Hepatocyte (in vitro differentiated cells): ENCODE measurements around the gene ELOA. TPM values are rescaled to one million over a fixed set of nuclear protein-coding genes. Genes with fewer than 3 reads are reported as not detected.

Experiments used
- DNase-seq: peaks from one replicate; pipeline ENCODE4 v3.0.0-alpha.2; 2016; ENCODE audit warnings: low spot score
- H2AFZ ChIP-seq: fragments of 200-600 bp; sonication (generic); 2 replicates; pipeline ENCODE4 v1.6.0; 2016; ENCODE audit warnings: antibody characterized with exemption, mild to moderate bottlenecking
- H3K27ac ChIP-seq: fragments of 200-600 bp; sonication (generic); 2 replicates; pipeline ENCODE4 v1.5.1; 2016; ENCODE audit warnings: mild to moderate bottlenecking
- H3K27me3 ChIP-seq: fragments of 200-600 bp; sonication (generic); 2 replicates; pipeline ENCODE4 v1.6.1; 2016
- H3K36me3 ChIP-seq: fragments of 200-600 bp; sonication (generic); replicated peaks from 2 replicates; pipeline ENCODE4 v1.5.1; 2016; ENCODE audit warnings: low read depth; ENCODE audit not compliant: insufficient read depth
- H3K4me1 ChIP-seq: fragments of 200-600 bp; sonication (generic); 2 replicates; pipeline ENCODE4 v1.5.1; 2016; ENCODE audit warnings: mild to moderate bottlenecking, moderate library complexity; ENCODE audit not compliant: insufficient read depth
- H3K4me2 ChIP-seq: fragments of 200-600 bp; sonication (generic); 2 replicates; pipeline ENCODE4 v1.6.0; 2016
- H3K4me3 ChIP-seq: fragments of 200-600 bp; sonication (generic); 2 replicates; pipeline ENCODE4 v1.5.1; 2016; ENCODE audit warnings: mild to moderate bottlenecking
- H3K79me2 ChIP-seq: fragments of 200-600 bp; sonication (generic); 2 replicates; pipeline ENCODE4 v1.6.0; 2017; ENCODE audit warnings: mild to moderate bottlenecking
- H3K9me2 ChIP-seq: fragments of 200-600 bp; sonication (generic); replicated peaks from 2 replicates; pipeline ENCODE4 v1.6.0; 2017; ENCODE audit warnings: mild to moderate bottlenecking; ENCODE audit not compliant: insufficient read depth
- H3K9me3 ChIP-seq: fragments of 200-600 bp; sonication (generic); 2 replicates; pipeline ENCODE4 v1.5.1; 2016; ENCODE audit warnings: low read depth, mild to moderate bottlenecking
- H4K20me1 ChIP-seq: fragments of 200-600 bp; sonication (generic); 2 replicates; pipeline ENCODE4 v1.6.0; 2016; ENCODE audit warnings: mild to moderate bottlenecking; ENCODE audit not compliant: insufficient read depth, poor library complexity, severe bottlenecking
- EZH2 ChIP-seq: fragments of 200-600 bp; sonication (generic); IDR thresholded peaks from 2 replicates; pipeline ENCODE4 v1.6.1; 2016; ENCODE audit warnings: antibody characterized with exemption, mild to moderate bottlenecking, borderline replicate concordance
- EZH2phosphoT487 ChIP-seq: fragments of 200-600 bp; sonication (generic); IDR thresholded peaks from one replicate; pipeline ENCODE4 v1.6.1; 2018; ENCODE audit warnings: antibody characterized with exemption, mild to moderate bottlenecking, low read depth, moderate library complexity; ENCODE audit not compliant: unreplicated experiment, severe bottlenecking
- WGBS: methylation state at CpG from one replicate; pipeline ENCODE4 v1.1.6; 2016; ENCODE audit warnings: low lambda C conversion rate; ENCODE audit errors: missing lambda C conversion rate; 5-methylcytosine and 5-hydroxymethylcytosine counted together
- polyA plus RNA-seq: library from polyadenylated mRNA; unstranded; fragments of >200 nt; fragmentation: Nextera tagmentation; extraction: Ambion mirVana; gene quantifications from 2 replicates; pipeline ENCODE4 v1.2.1, GENCODE V29; 2016
- total RNA-seq: library from RNA; depleted of rRNA; stranded (reverse); fragments of >200 nt; gene quantifications from 2 replicates; pipeline ENCODE4 v1.2.3, GENCODE V29; 2014
- TF ChIP-seq, protein P1 (sequence below): fragments of 200-600 bp; sonication (generic); IDR thresholded peaks from 2 replicates; pipeline ENCODE4 v1.5.1; 2016; ENCODE audit warnings: antibody characterized with exemption, mild to moderate bottlenecking; ENCODE audit not compliant: poor library complexity

Gene ELOA
- total and polyA plus RNA-seq, 2 experiments from 2014 or later: 25.6 to 26.0 TPM

DNA sequence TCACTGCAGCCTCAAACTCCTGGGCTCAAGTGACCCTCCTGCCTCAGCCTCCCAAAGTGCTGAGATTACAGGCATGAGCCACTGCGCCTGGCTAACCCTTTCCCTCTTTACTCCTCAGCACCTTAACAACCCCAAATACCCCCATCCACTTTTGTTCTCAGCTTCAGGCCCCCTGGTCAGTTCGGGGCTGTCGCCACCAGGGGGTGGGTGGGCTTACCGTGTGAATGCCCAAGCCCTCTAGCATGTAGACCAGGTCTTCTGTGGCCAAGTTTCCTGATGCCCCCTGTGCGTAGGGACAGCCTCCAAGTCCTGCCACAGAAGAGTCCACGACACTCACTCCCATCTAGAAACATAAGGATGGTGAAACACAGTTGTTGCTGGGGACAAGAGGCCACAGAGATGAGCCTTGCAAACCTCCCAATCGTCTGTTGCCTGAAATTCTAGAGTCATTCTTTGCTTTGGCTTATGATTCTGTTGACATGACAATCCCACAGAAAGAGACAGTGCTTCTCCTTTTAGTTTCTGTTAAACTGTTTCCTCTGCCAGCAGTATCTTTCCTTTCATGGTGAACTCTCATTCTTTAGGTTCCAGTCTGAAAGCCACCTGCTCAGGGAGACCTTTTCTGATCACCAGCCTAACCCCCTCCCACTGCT, 61.0 kb downstream of the ELOA start:
- no peak overlapping the region for H3K4me3 ChIP-seq
- no peaks in the 10 kb centered on the region for H3K9me3 ChIP-seq
- H4K20me1 ChIP-seq: no peaks in the 10 kb centered on the region
- no peaks in the 10 kb centered on the region for H3K9me2 ChIP-seq
- no peak overlapping the region for H2AFZ ChIP-seq
- no peak overlapping the region for H3K4me2 ChIP-seq
- no peak for TF ChIP-seq EZH2
- no peaks in the 10 kb centered on the region for H3K27me3 ChIP-seq
- H3K27ac ChIP-seq: no peak overlapping the region
- peaks cover 10% of the 10 kb centered on the region for H3K4me1 ChIP-seq
- no peaks in the 10 kb centered on the region for H3K79me2 ChIP-seq
- no peak for DNase-seq
- H3K36me3 ChIP-seq: no peaks in the 10 kb centered on the region
- 83% methylated on average over 7 of the region's 7 CpGs for WGBS

DNA sequence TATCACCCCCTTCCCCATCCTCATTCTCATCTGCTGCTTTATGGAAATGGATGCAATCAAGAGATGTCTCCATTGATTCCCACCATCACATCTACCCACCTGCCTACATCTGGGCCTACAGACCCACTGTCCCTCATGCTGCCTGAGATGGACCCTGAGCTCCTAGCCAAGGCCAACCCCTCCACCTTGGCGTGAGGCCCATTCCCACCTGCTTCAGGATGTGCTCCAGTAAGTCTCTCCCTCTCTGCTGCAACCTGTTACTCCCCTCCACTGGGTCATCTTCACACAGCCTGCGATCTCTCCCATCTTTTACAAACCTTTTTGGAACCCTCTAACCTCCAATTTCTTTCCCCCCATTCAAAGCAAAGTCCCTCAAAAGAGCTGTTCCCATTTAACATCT, 61.8 kb downstream of the ELOA start:
- Histone ChIP-seq H4K20me1 (no peaks in the 10 kb centered on the region), H3K4me1 (peaks cover 12% of the 10 kb centered on the region), H3K4me3 (no peak overlapping the region), H3K9me2 (no peaks in the 10 kb centered on the region), H3K27me3 (no peaks in the 10 kb centered on the region), H3K79me2 (no peaks in the 10 kb centered on the region), H3K9me3 (no peaks in the 10 kb centered on the region), H2AFZ (no peak overlapping the region), H3K36me3 (no peaks in the 10 kb centered on the region), H3K27ac (no peak overlapping the region), H3K4me2 (no peak overlapping the region)
- DNase-seq: no peak
- WGBS: 100% methylated on average over 2 of the region's 2 CpGs
- no peak for TF ChIP-seq EZH2
- TF ChIP-seq, protein P1, sequence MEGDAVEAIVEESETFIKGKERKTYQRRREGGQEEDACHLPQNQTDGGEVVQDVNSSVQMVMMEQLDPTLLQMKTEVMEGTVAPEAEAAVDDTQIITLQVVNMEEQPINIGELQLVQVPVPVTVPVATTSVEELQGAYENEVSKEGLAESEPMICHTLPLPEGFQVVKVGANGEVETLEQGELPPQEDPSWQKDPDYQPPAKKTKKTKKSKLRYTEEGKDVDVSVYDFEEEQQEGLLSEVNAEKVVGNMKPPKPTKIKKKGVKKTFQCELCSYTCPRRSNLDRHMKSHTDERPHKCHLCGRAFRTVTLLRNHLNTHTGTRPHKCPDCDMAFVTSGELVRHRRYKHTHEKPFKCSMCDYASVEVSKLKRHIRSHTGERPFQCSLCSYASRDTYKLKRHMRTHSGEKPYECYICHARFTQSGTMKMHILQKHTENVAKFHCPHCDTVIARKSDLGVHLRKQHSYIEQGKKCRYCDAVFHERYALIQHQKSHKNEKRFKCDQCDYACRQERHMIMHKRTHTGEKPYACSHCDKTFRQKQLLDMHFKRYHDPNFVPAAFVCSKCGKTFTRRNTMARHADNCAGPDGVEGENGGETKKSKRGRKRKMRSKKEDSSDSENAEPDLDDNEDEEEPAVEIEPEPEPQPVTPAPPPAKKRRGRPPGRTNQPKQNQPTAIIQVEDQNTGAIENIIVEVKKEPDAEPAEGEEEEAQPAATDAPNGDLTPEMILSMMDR: no peak
- TF ChIP-seq EZH2phosphoT487: no peak

DNA sequence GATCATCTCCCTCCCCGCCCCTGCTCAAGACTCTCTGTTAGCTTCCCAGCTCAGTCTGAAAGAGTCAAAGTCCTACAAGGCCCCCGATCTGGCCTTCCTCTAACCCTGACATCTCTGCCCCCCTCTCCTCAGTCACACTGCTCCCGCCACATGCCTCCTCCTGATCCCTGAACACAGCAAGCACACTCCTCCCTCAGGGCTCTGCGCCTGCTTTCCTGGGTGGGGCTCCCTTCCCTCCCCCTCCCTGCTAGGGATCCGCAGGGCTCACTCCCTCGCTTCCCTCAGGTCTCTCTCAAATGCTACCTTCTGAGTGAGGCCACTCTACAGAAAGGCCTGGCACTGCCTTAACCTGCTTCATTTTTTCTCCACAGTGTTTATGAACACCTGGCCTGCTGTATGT, 63.0 kb downstream of the ELOA start:
- DNase-seq: no peak
- H3K27me3 ChIP-seq: no peaks in the 10 kb centered on the region
- TF ChIP-seq, protein P1: no peak
- TF ChIP-seq EZH2phosphoT487 (no peak), EZH2 (no peak)
- no peak overlapping the region for H3K4me2 ChIP-seq
- no peaks in the 10 kb centered on the region for H3K79me2 ChIP-seq
- H2AFZ ChIP-seq: no peak overlapping the region
- no peak overlapping the region for H3K4me3 ChIP-seq
- H3K9me2 ChIP-seq: no peaks in the 10 kb centered on the region
- no peaks in the 10 kb centered on the region for H3K36me3 ChIP-seq
- no peak overlapping the region for H3K27ac ChIP-seq
- peaks cover 15% of the 10 kb centered on the region for H3K4me1 ChIP-seq
- no peaks in the 10 kb centered on the region for H4K20me1 ChIP-seq
- 81% methylated on average over 6 of the region's 6 CpGs for WGBS
- no peaks in the 10 kb centered on the region for H3K9me3 ChIP-seq

DNA sequence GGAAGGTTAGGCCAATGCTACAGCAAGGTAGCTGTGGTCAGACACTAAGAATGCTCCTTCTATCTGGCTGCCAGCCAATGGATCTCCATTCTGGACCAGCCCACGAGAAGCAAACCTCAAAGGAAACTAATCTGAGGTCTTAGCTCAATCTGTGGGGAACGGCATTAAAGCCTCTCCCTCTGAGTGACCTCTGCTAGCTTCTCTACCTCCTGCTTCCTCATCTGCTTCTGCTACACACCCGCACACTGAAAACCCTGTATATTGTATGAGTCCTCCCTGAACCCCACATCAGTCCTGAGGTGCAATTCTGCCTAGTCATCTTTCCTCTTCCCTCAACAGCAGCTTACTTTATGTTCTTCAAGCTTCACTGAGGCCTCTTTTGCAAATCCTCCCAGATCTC, 64.2 kb downstream of the ELOA start:
- TF ChIP-seq EZH2phosphoT487 (no peak), EZH2 (no peak)
- TF ChIP-seq, protein P1: no peak
- H3K9me2 ChIP-seq: no peaks in the 10 kb centered on the region
- H3K27ac ChIP-seq: no peak overlapping the region
- WGBS: 60% methylated on average over 3 of the region's 3 CpGs
- H3K4me2 ChIP-seq: no peak overlapping the region
- H3K36me3 ChIP-seq: no peaks in the 10 kb centered on the region
- H4K20me1 ChIP-seq: no peaks in the 10 kb centered on the region
- H3K4me1 ChIP-seq: peaks cover 6% of the 10 kb centered on the region
- no peaks in the 10 kb centered on the region for H3K9me3 ChIP-seq
- H3K4me3 ChIP-seq: no peak overlapping the region
- no peaks in the 10 kb centered on the region for H3K27me3 ChIP-seq
- no peak overlapping the region for H2AFZ ChIP-seq
- H3K79me2 ChIP-seq: no peaks in the 10 kb centered on the region
- no peak for DNase-seq
